ENCODE measurements around the gene ARHGAP23. TPM values are rescaled to one million over a fixed set of nuclear protein-coding genes. Genes with fewer than 3 reads are reported as not detected.
A peak's percentile ranks its signal among the peaks of the same experiment; 100 is the strongest.
"Not testable (repeated sequence)": the region's sequence is repeated elsewhere in the genome, so short reads cannot be mapped to it uniquely, and the experiment has no call there.

Gene ARHGAP23
- total and polyA plus RNA-seq, 2 experiments from 2014 or later = 21.4 to 150 TPM

GRCh38 chr17:38503286-38503913 is 75.1 kb downstream of the ARHGAP23 start:
- H3K4me1 Mint-ChIP-seq = peaks cover 13% of the 10 kb centered on the region
- Histone ChIP-seq H3K4me1 (ENCODE audit: insufficient read depth) (peaks cover 12% of the 10 kb centered on the region), H3F3A (replicated peaks; ENCODE audit: low read depth) (peaks cover 23% of the 10 kb centered on the region)
- H4K20me1 ChIP-seq (replicated peaks; ENCODE audit: insufficient read depth); H3K27ac ChIP-seq (ENCODE audit: low read depth); H3K9me2 ChIP-seq (ENCODE audit: insufficient read depth); H3K9me3 Mint-ChIP-seq; H3K79me2 ChIP-seq (replicated peaks; ENCODE audit: insufficient read depth); H2AFZ ChIP-seq; H3K27ac Mint-ChIP-seq; H3K36me3 ChIP-seq (ENCODE audit: insufficient read depth); H3K4me3 Mint-ChIP-seq; H3K4me3 ChIP-seq; H3K27me3 ChIP-seq (ENCODE audit: insufficient read depth); H3K4me2 ChIP-seq: not testable (repeated sequence)
- TF ChIP-seq CTCF (conservative IDR thresholded peaks at IDR 0.05; ENCODE audit: low read depth in 2 of 2) = peak in 1 of 2 experiments; percentile 29; a peak in 2 of 4 replicates
- DNase-seq (ENCODE audit: low spot score) = peak; percentile 52
- peaks cover 68% of the 10 kb centered on the region for H3K36me3 Mint-ChIP-seq (ENCODE audit: low read depth)
- peaks cover 17% of the 10 kb centered on the region for H3K27me3 Mint-ChIP-seq (ENCODE audit: insufficient read depth, low read depth, poor library complexity)
- peak; percentile 56 for ATAC-seq

GRCh38 chr17:38504216-38504615 is 76.0 kb downstream of the ARHGAP23 start:
- ATAC-seq = no peak
- Histone ChIP-seq H3F3A (replicated peaks; ENCODE audit: low read depth) (peaks cover 27% of the 10 kb centered on the region), H3K4me1 (ENCODE audit: insufficient read depth) (peaks cover 16% of the 10 kb centered on the region), H4K20me1 (replicated peaks; ENCODE audit: insufficient read depth) (no peaks in the 10 kb centered on the region; the same call in 1 of the 2 replicates), H3K27me3 (ENCODE audit: insufficient read depth) (no peaks in the 10 kb centered on the region), H3K27ac (ENCODE audit: low read depth) (no peak overlapping the region), H3K79me2 (replicated peaks; ENCODE audit: insufficient read depth) (no peaks in the 10 kb centered on the region), H2AFZ (no peak overlapping the region), H3K36me3 (ENCODE audit: insufficient read depth) (peaks cover 9% of the 10 kb centered on the region; the same call in 1 of the 2 replicates), H3K9me2 (ENCODE audit: insufficient read depth) (no peaks in the 10 kb centered on the region), H3K4me2 (no peak overlapping the region), H3K4me3 (no peak overlapping the region)
- Mint-ChIP-seq H3K4me3 (no peak overlapping the region), H3K36me3 (ENCODE audit: low read depth) (peaks cover 68% of the 10 kb centered on the region), H3K4me1 (peaks cover 18% of the 10 kb centered on the region), H3K9me3 (no peaks in the 10 kb centered on the region), H3K27me3 (ENCODE audit: insufficient read depth, low read depth, poor library complexity) (peaks cover 23% of the 10 kb centered on the region), H3K27ac (no peak overlapping the region)
- DNase-seq (ENCODE audit: low spot score) = no peak
- TF ChIP-seq EZH2 (IDR thresholded peaks at IDR 0.05; ENCODE audit: low read depth, unreplicated experiment) = no peak
- no peak for TF ChIP-seq POLR2AphosphoS5 (IDR thresholded peaks at IDR 0.05; ENCODE audit: low read depth)
- TF ChIP-seq CTCF (conservative IDR thresholded peaks at IDR 0.05; ENCODE audit: low read depth in 2 of 2) = no peak
- no peak for TF ChIP-seq ZNF462 (CRISPR knock-in tag; IDR thresholded peaks at IDR 0.05)
- no peak for TF ChIP-seq ZNF114 (CRISPR knock-in tag; IDR thresholded peaks at IDR 0.05)
- TF ChIP-seq ETS1 (IDR thresholded peaks at IDR 0.05) = no peak
- no peak for TF ChIP-seq ZNF331 (CRISPR knock-in tag; IDR thresholded peaks at IDR 0.05; ENCODE audit: low read depth)
- TF ChIP-seq STAT1 (IDR thresholded peaks at IDR 0.05; ENCODE audit: unreplicated experiment) = no peak

Data from GM23338 (cell line).